CD14-positive monocyte (primary cell): ENCODE measurements around the gene PDE4D. TPM values are rescaled to one million over a fixed set of nuclear protein-coding genes. Genes with fewer than 3 reads are reported as not detected.

Experiments used
- DNase-seq, 3 donors: peaks; one replicate each; pipeline ENCODE4 v3.0.0-alpha.2; 2011 to 2022
- H2AFZ ChIP-seq: 2 replicates; pipeline ENCODE4 v1.6.0; 2012; ENCODE audit warnings: mild to moderate bottlenecking, low read depth, low read length, inconsistent platforms; ENCODE audit not compliant: insufficient read depth, poor library complexity, severe bottlenecking
- H3K27ac ChIP-seq, 2 donors: 1 replicate in 1 of 2; 2 replicates in 1 of 2; pipeline ENCODE4 v1.5.1; 2012 to 2013; ENCODE audit warnings: low read length in 2 of 2, control low read depth in 1 of 2, inconsistent platforms in 1 of 2, low read depth in 1 of 2, mild to moderate bottlenecking in 1 of 2
- H3K27me3 ChIP-seq, 2 donors: one replicate each; pipeline versions ENCODE4 v1.6.0 to v1.6.1; 2011 to 2013; ENCODE audit warnings: low read length in 2 of 2; ENCODE audit not compliant: control insufficient read depth in 2 of 2, insufficient read depth in 2 of 2
- H3K36me3 ChIP-seq, 2 donors: replicated peaks in 1 of 2; 1 replicate in 1 of 2; 2 replicates in 1 of 2; pipeline versions ENCODE4 v1.5.1 to v1.6.1; 2012 to 2013; ENCODE audit warnings: low read length in 2 of 2, control low read depth in 1 of 2, inconsistent platforms in 1 of 2, mild to moderate bottlenecking in 1 of 2; ENCODE audit not compliant: insufficient read depth in 2 of 2, control insufficient read depth in 1 of 2
- H3K4me1 ChIP-seq, 2 donors: 1 replicate in 1 of 2; 2 replicates in 1 of 2; pipeline versions ENCODE4 v1.5.1 to v1.6.1; 2012 to 2013; ENCODE audit warnings: low read length in 2 of 2, control low read depth in 1 of 2, inconsistent platforms in 1 of 2, mild to moderate bottlenecking in 1 of 2, moderate library complexity in 1 of 2; ENCODE audit not compliant: insufficient read depth in 2 of 2, control insufficient read depth in 1 of 2
- H3K4me2 ChIP-seq: replicated peaks from 2 replicates; pipeline ENCODE3; 2012; ENCODE audit warnings: low read length, moderate library complexity, mild to moderate bottlenecking; ENCODE audit not compliant: poor library complexity, severe bottlenecking; ENCODE audit errors: extremely low read depth
- H3K4me3 ChIP-seq, 3 experiments: fragments of 200-600 bp in 1 of 3; sonication (generic) in 1 of 3; replicated peaks in 1 of 3; 1 replicate in 2 of 3; 2 replicates in 1 of 3; pipeline ENCODE4 v1.5.1; 2011 to 2013; ENCODE audit warnings: low read length in 3 of 3, mild to moderate bottlenecking in 3 of 3, control low read depth in 2 of 3, low read depth in 2 of 3, inconsistent platforms in 1 of 3, moderate library complexity in 1 of 3
- H3K79me2 ChIP-seq: 2 replicates; pipeline ENCODE4 v1.6.0; 2012; ENCODE audit warnings: mild to moderate bottlenecking, control low read depth, inconsistent platforms, low read length, moderate library complexity; ENCODE audit not compliant: insufficient read depth
- H3K9ac ChIP-seq: 2 replicates; pipeline ENCODE4 v1.6.0; 2017; ENCODE audit warnings: low read length, mild to moderate bottlenecking; ENCODE audit not compliant: insufficient read depth, poor library complexity, severe bottlenecking
- H3K9me3 ChIP-seq, 2 donors: replicated peaks in 1 of 2; 1 replicate in 1 of 2; 2 replicates in 1 of 2; pipeline versions ENCODE4 v1.5.1 to v1.6.1; 2012 to 2013; ENCODE audit warnings: low read length in 2 of 2, control low read depth in 1 of 2; ENCODE audit not compliant: control insufficient read depth in 1 of 2, insufficient read depth in 1 of 2
- H4K20me1 ChIP-seq: 2 replicates; pipeline ENCODE4 v1.6.0; 2012; ENCODE audit warnings: mild to moderate bottlenecking, low read length, control low read depth, moderate library complexity; ENCODE audit not compliant: insufficient read depth
- H3K27ac Mint-ChIP-seq, 7 donors: one replicate each; pipeline ENCODE4 v1.8.0; 2020; ENCODE audit warnings: mild to moderate bottlenecking in 7 of 7, mixed read lengths in 7 of 7, moderate library complexity in 6 of 7, inconsistent platforms in 2 of 7
- H3K27me3 Mint-ChIP-seq, 3 donors: one replicate each; pipeline ENCODE4 v1.8.0; 2021 to 2022; ENCODE audit warnings: low read depth in 3 of 3, mild to moderate bottlenecking in 3 of 3, mixed read lengths in 3 of 3, moderate library complexity in 3 of 3, inconsistent platforms in 1 of 3
- H3K36me3 Mint-ChIP-seq, 2 donors: one replicate each; pipeline ENCODE4 v1.8.0; 2020; ENCODE audit warnings: mixed read lengths in 2 of 2, inconsistent platforms in 1 of 2, mild to moderate bottlenecking in 1 of 2
- H3K4me1 Mint-ChIP-seq: one replicate; pipeline ENCODE4 v1.8.0; 2020; ENCODE audit warnings: mild to moderate bottlenecking, mixed read lengths
- H3K4me3 Mint-ChIP-seq, 2 donors: one replicate each; pipeline ENCODE4 v1.8.0; 2020; ENCODE audit warnings: mild to moderate bottlenecking in 2 of 2, mixed read lengths in 2 of 2, moderate library complexity in 1 of 2
- H3K9me3 Mint-ChIP-seq, 7 donors: one replicate each; pipeline ENCODE4 v1.8.0; 2020 to 2022; ENCODE audit warnings: mixed read lengths in 7 of 7, mild to moderate bottlenecking in 6 of 7, moderate library complexity in 6 of 7, inconsistent platforms in 2 of 7
- WGBS: methylation state at CpG from one replicate; pipeline ENCODE4 v1.1.5; 2013; ENCODE audit warnings: missing lambda C conversion rate; ENCODE audit not compliant: insufficient coverage; 5-methylcytosine and 5-hydroxymethylcytosine counted together
- intact Hi-C, 2 donors: fragments of 100-400 bp; cut with micrococcal nuclease; formaldehyde crosslinking; loops; one replicate each; pipeline versions ENCODE4 v1.15.0 to v1.15.1; 2023
- polyA plus RNA-seq, 3 donors: library from polyadenylated mRNA; depleted of rRNA in 1 of 3; unstranded in 2 of 3; stranded (reverse) in 1 of 3; fragments of 300-500 nt in 2 of 3; fragments of >200 nt in 1 of 3; fragmentation: Illumina TruSeq in 2 of 3; gene quantifications; 1 replicate in 2 of 3; 2 replicates in 1 of 3; pipeline ENCODE4 v1.2.3, GENCODE V29; 2012 to 2021
- TF ChIP-seq, protein P1 (sequence below): fragments of 200-600 bp; IDR thresholded peaks from one replicate; pipeline ENCODE4 v1.8.0; 2022; ENCODE audit warnings: antibody characterized with exemption, mild to moderate bottlenecking

The PDE4D gene
- polyA plus RNA-seq, 3 donors = 1.9 to 3.4 (median 2.8) TPM

DNA sequence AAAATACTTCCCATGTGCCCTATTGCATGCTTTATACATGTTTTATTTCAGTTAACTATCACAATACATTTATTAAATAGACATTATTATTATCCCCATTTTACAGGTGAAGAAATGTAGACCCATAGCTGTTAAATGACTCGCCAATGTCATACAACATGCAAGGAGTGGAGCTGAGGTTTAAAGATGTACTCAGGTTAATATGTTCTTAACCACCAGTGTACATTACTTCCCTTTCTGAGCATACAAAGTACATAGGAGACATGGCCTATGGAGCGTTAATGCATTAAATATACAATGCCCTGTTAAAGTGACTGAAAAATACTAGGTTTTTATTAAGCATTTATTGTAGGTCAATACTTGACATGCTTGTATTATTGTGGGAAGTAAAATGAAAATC, 407.0 kb downstream of the PDE4D start:
- no peaks in the 10 kb centered on the region for H3K4me1 Mint-ChIP-seq
- H3K9ac ChIP-seq = no peak overlapping the region
- no peak overlapping the region for H3K27ac Mint-ChIP-seq
- no peaks in the 10 kb centered on the region for H3K27me3 ChIP-seq
- no peaks in the 10 kb centered on the region for H3K4me1 ChIP-seq
- no peak overlapping the region for H2AFZ ChIP-seq
- no peak overlapping the region for H3K4me3 Mint-ChIP-seq
- H3K4me3 ChIP-seq = no peak overlapping the region
- no peaks in the 10 kb centered on the region for H4K20me1 ChIP-seq
- TF ChIP-seq, protein P1, sequence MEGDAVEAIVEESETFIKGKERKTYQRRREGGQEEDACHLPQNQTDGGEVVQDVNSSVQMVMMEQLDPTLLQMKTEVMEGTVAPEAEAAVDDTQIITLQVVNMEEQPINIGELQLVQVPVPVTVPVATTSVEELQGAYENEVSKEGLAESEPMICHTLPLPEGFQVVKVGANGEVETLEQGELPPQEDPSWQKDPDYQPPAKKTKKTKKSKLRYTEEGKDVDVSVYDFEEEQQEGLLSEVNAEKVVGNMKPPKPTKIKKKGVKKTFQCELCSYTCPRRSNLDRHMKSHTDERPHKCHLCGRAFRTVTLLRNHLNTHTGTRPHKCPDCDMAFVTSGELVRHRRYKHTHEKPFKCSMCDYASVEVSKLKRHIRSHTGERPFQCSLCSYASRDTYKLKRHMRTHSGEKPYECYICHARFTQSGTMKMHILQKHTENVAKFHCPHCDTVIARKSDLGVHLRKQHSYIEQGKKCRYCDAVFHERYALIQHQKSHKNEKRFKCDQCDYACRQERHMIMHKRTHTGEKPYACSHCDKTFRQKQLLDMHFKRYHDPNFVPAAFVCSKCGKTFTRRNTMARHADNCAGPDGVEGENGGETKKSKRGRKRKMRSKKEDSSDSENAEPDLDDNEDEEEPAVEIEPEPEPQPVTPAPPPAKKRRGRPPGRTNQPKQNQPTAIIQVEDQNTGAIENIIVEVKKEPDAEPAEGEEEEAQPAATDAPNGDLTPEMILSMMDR = no peak
- H3K9me3 ChIP-seq = no peaks in the 10 kb centered on the region
- H3K9me3 Mint-ChIP-seq = no peaks in the 10 kb centered on the region
- no peak for DNase-seq
- H3K27me3 Mint-ChIP-seq = peaks cover 0 to 1% (median 0%) of the 10 kb centered on the region in 3 donors
- no peak overlapping the region for H3K27ac ChIP-seq
- WGBS = no CpG with 5 or more reads among the region's 2 CpGs
- intact Hi-C loops = no loop called here
- no peaks in the 10 kb centered on the region for H3K79me2 ChIP-seq
- no peaks in the 10 kb centered on the region for H3K36me3 Mint-ChIP-seq
- no peak overlapping the region for H3K4me2 ChIP-seq
- no peaks in the 10 kb centered on the region for H3K36me3 ChIP-seq

GRCh38 chr5:59485629-59486439, 407.7 kb downstream of the PDE4D start:
- DNase-seq = no peak
- Mint-ChIP-seq H3K4me1 (no peaks in the 10 kb centered on the region), H3K27me3 (peaks cover 0 to 1% (median 0%) of the 10 kb centered on the region in 3 donors), H3K9me3 (no peaks in the 10 kb centered on the region), H3K36me3 (no peaks in the 10 kb centered on the region), H3K27ac (no peak overlapping the region), H3K4me3 (no peak overlapping the region)
- Histone ChIP-seq H3K4me2 (no peak overlapping the region), H4K20me1 (no peaks in the 10 kb centered on the region), H3K9me3 (no peaks in the 10 kb centered on the region), H3K36me3 (no peaks in the 10 kb centered on the region), H3K27ac (no peak overlapping the region), H3K4me3 (no peak overlapping the region), H2AFZ (no peak overlapping the region), H3K27me3 (no peaks in the 10 kb centered on the region), H3K4me1 (no peaks in the 10 kb centered on the region), H3K9ac (no peak overlapping the region), H3K79me2 (no peaks in the 10 kb centered on the region)
- TF ChIP-seq, protein P1 = no peak
- no CpG with 5 or more reads among the region's 2 CpGs for WGBS
- intact Hi-C loops = no loop called here
